GM12878 (cell line): ENCODE data around the gene INO80C. TPM values are rescaled to one million over a fixed set of nuclear protein-coding genes. Genes with fewer than 3 reads are reported as not detected.

Experiments
- ATAC-seq: fragments of 200-7000 bp; cut with Tn5 transposase; 3 replicates; pipeline ENCODE4 v1.9.1; 2020; ENCODE audit warnings: mild to moderate bottlenecking, moderate library complexity
- BruUV-seq: library from RNA; stranded (reverse); fragments of 400-500 nt; replicated peaks from 2 replicates; lab custom pipeline; 2021; lab: Mats Ljungman, UMichigan
- CTCF ChIA-PET: fragments of 300-600 bp; sonication (Branson Sonifier 250); formaldehyde crosslinking; extraction: SDS; loops from one replicate; lab custom pipeline; 2021; ENCODE audit warnings: inconsistent platforms; lab: Yijun Ruan, JAX
- POLR2A ChIA-PET: fragments of 350-600 bp; formaldehyde crosslinking; extraction: SDS; loops from one replicate; lab custom pipeline; 2021; ENCODE audit warnings: inconsistent platforms; lab: Charles Lee
- RAD21 ChIA-PET: fragments of 300-600 bp; sonication (Branson Sonifier 250); formaldehyde crosslinking; loops from one replicate; lab custom pipeline; 2023; ENCODE audit warnings: antibody characterized with exemption; ENCODE audit not compliant: unreplicated experiment; lab: Charles Lee
- SMC1A ChIA-PET: fragments of 300-600 bp; sonication (Branson Sonifier 250); formaldehyde crosslinking; loops from one replicate; lab custom pipeline; 2023; ENCODE audit not compliant: unreplicated experiment, uncharacterized antibody; lab: Charles Lee
- DNase-seq: peaks from one replicate; pipeline ENCODE4 v3.0.0-alpha.2; 2011; ENCODE audit warnings: low read depth, low spot score
- FAIRE-seq: peaks from 3 replicates; lab custom pipeline; 2011; peaks lifted over from hg19 to GRCh38; lab: Jason Lieb, UNC
- H2AFZ ChIP-seq: 2 replicates; pipeline ENCODE4 v1.6.0; 2011; ENCODE audit warnings: low read depth, low read length, control low read depth; ENCODE audit not compliant: control insufficient read depth
- H3K27ac ChIP-seq: 2 replicates; pipeline ENCODE4 v1.5.1; 2011; ENCODE audit warnings: control low read depth; ENCODE audit not compliant: control insufficient read depth, insufficient read depth
- H3K27me3 ChIP-seq, 2 experiments: replicated peaks in 1 of 2; 2 replicates each; pipeline versions ENCODE4 v1.6.0 to v1.6.1; 2011; ENCODE audit warnings: low read length in 1 of 2; ENCODE audit not compliant: control insufficient read depth in 2 of 2, insufficient read depth in 2 of 2
- H3K36me3 ChIP-seq, 2 experiments: 2 replicates each; pipeline ENCODE4 v1.5.1; 2011; ENCODE audit warnings: low read length in 1 of 2; ENCODE audit not compliant: control insufficient read depth in 2 of 2, insufficient read depth in 2 of 2
- H3K4me1 ChIP-seq: 2 replicates; pipeline ENCODE4 v1.6.1; 2011; ENCODE audit warnings: mild to moderate bottlenecking, low read length, moderate library complexity, mixed read lengths; ENCODE audit not compliant: control insufficient read depth, insufficient read depth
- H3K4me2 ChIP-seq: 2 replicates; pipeline ENCODE4 v1.6.0; 2011; ENCODE audit warnings: control low read depth; ENCODE audit not compliant: control insufficient read depth, insufficient read depth
- H3K4me3 ChIP-seq: fragments of 200-600 bp; sonication (generic); 2 replicates; pipeline ENCODE4 v1.5.1; 2016
- H3K79me2 ChIP-seq: 2 replicates; pipeline ENCODE4 v1.6.0; 2011; ENCODE audit warnings: low read length; ENCODE audit not compliant: control insufficient read depth, insufficient read depth
- H3K9ac ChIP-seq: 2 replicates; pipeline ENCODE4 v1.8.0; 2011; ENCODE audit warnings: low read length, control low read depth, mixed read lengths; ENCODE audit not compliant: control insufficient read depth, insufficient read depth
- H3K9me3 ChIP-seq: replicated peaks from 3 replicates; pipeline ENCODE4 v1.5.1; 2011; ENCODE audit warnings: mild to moderate bottlenecking, low read length; ENCODE audit not compliant: control insufficient read depth, insufficient read depth
- H4K20me1 ChIP-seq: 2 replicates; pipeline ENCODE4 v1.6.0; 2011; ENCODE audit not compliant: control insufficient read depth, insufficient read depth
- BCL11A ChIP-seq: IDR thresholded peaks from 2 replicates; pipeline ENCODE4 v1.6.1; 2011; ENCODE audit warnings: low read depth, low read length
- CBFB ChIP-seq: IDR thresholded peaks from 2 replicates; pipeline ENCODE4 v1.6.1; 2016; ENCODE audit warnings: antibody characterized with exemption, low read depth
- CREB1 ChIP-seq: IDR thresholded peaks from 2 replicates; pipeline ENCODE4 v1.6.1; 2012; ENCODE audit warnings: low read depth, mild to moderate bottlenecking, inconsistent platforms
- ESRRA ChIP-seq: IDR thresholded peaks from 2 replicates; pipeline ENCODE4 v1.6.1; 2012; ENCODE audit warnings: mild to moderate bottlenecking, low read length, improper control_type of control experiment
- EZH2 ChIP-seq: IDR thresholded peaks from 2 replicates; pipeline ENCODE4 v1.6.1; 2012; ENCODE audit warnings: low read depth, mild to moderate bottlenecking, control low read depth, inconsistent platforms, low read length, borderline replicate concordance; ENCODE audit not compliant: control insufficient read depth
- JUNB ChIP-seq: IDR thresholded peaks from 2 replicates; pipeline ENCODE4 v1.6.1; 2016; ENCODE audit warnings: antibody characterized with exemption, mild to moderate bottlenecking
- MEF2A ChIP-seq: IDR thresholded peaks from 2 replicates; pipeline ENCODE4 v1.6.1; 2011; ENCODE audit warnings: low read depth, mild to moderate bottlenecking, low read length, moderate library complexity; ENCODE audit not compliant: insufficient read depth
- MXI1 ChIP-seq: fragments of 150-350 bp; IDR thresholded peaks from 2 replicates; pipeline ENCODE4 v1.6.1; 2011; ENCODE audit warnings: low read depth, mild to moderate bottlenecking, inconsistent platforms, low read length, improper control_type of control experiment
- SREBF1 ChIP-seq: IDR thresholded peaks from 2 replicates; pipeline ENCODE4 v1.6.1; 2012; ENCODE audit warnings: mild to moderate bottlenecking, low read length
- TBL1XR1 ChIP-seq: IDR thresholded peaks from 2 replicates; pipeline ENCODE4 v1.6.1; 2012; ENCODE audit warnings: low read depth, low read length, improper control_type of control experiment
- ZNF24 ChIP-seq: fragments of 450-650 bp; IDR thresholded peaks from 2 replicates; pipeline ENCODE4 v1.6.1; 2017; ENCODE audit warnings: antibody characterized with exemption, mild to moderate bottlenecking
- ZSCAN29 ChIP-seq: fragments of 450-650 bp; IDR thresholded peaks from 2 replicates; pipeline ENCODE4 v1.6.1; 2017; ENCODE audit warnings: mild to moderate bottlenecking, moderate library complexity
- ZZZ3 ChIP-seq: IDR thresholded peaks from 2 replicates; pipeline ENCODE4 v1.6.1; 2011; ENCODE audit warnings: low read depth; ENCODE audit not compliant: control insufficient read depth, insufficient read length
- WGBS: methylation state at CpG from one replicate; pipeline ENCODE4 v1.1.6; 2016; ENCODE audit warnings: low lambda C conversion rate; ENCODE audit not compliant: insufficient replicate concordance, insufficient coverage; ENCODE audit errors: missing lambda C conversion rate; 5-methylcytosine and 5-hydroxymethylcytosine counted together
- in situ Hi-C: fragments of 300-500 bp; cut with MboI; formaldehyde crosslinking; loops from 9 replicates; pipeline ENCODE4 v1.14.3; 2018; ENCODE audit warnings: mixed read lengths
- intact Hi-C: fragments of 100-400 bp; cut with micrococcal nuclease; formaldehyde crosslinking; loops from one replicate; pipeline ENCODE4 v1.14.2; 2022; ENCODE audit not compliant: unreplicated experiment
- polyA plus RNA-seq, 11 experiments: library from polyadenylated mRNA; depleted of rRNA in 4 of 11; unstranded in 6 of 11; stranded (reverse) in 5 of 11; fragments of >200 nt; fragmentation: Nextera tagmentation in 4 of 11; fragmentation: Illumina TruSeq in 1 of 11; extraction: Ambion mirVana in 4 of 11; extraction: Trizol in 1 of 11; gene quantifications; 1 replicate in 1 of 11; 2 replicates in 10 of 11; pipeline versions ENCODE4 v1.2.1 to v1.2.3, GENCODE V29; 2011 to 2016; ENCODE audit warnings: inconsistent platforms in 2 of 11, missing spikeins in 2 of 11, low read depth in 1 of 11
- total RNA-seq, 4 experiments: library from RNA; depleted of rRNA in 3 of 4; stranded (reverse); fragments of >200 nt in 3 of 4; fragmentation: Illumina TruSeq in 1 of 4; extraction: Trizol in 1 of 4; gene quantifications; 2 replicates each; pipeline versions ENCODE4 v1.2.1 to v1.2.3, GENCODE V29; 2013 to 2021
- TF ChIP-seq, protein P1 (sequence below): fragments of 450-650 bp; IDR thresholded peaks from 2 replicates; pipeline ENCODE4 v1.6.1; 2017; ENCODE audit warnings: low read depth, mild to moderate bottlenecking, moderate library complexity

The INO80C gene
- total and polyA plus RNA-seq, 10 of the 15 experiments (the other 5 are each of a cell fraction or from before 2014, with no cell fraction given): 9.9 to 43.2 (median 30.1) TPM

- ChIA-PET SMC1A (interaction anchor here (1.0 to 1.8 kb wide), 8 partner anchors 10 to 43 kb away, joined by 3 to 5 read pairs (median 3); no protein-coding TSS in a partner anchor), RAD21 (interaction anchor here (1.1 kb wide), 1 partner anchor 21 kb away, joined by 3 read pairs; no protein-coding TSS in a partner anchor), POLR2A (no interaction called here), CTCF (no interaction called here)
- 49% methylated on average over 3 of the region's 3 CpGs for WGBS
- no peak overlapping the region for H3K4me2 ChIP-seq
- no peak overlapping the region for H3K4me3 ChIP-seq
- H2AFZ ChIP-seq: no peak overlapping the region
- no peak for TF ChIP-seq TBL1XR1
- no peak for TF ChIP-seq ZSCAN29
- TF ChIP-seq JUNB: peak; percentile 14; the same call in 1 of the 2 replicates
- no peaks in the 10 kb centered on the region for H3K79me2 ChIP-seq
- in situ Hi-C loops: no loop called here
- DNase-seq (no peak), FAIRE-seq (no peak), ATAC-seq (no peak)
- H3K4me1 ChIP-seq: peaks cover 12% of the 10 kb centered on the region
- H3K36me3 ChIP-seq: no peaks in the 10 kb centered on the region
- intact Hi-C loops: no loop called here
- no peaks in the 10 kb centered on the region for H3K27me3 ChIP-seq
- BruUV-seq: no TSS peak
- no peak overlapping the region for H3K27ac ChIP-seq
- no peak overlapping the region for H3K9ac ChIP-seq
- H3K9me3 ChIP-seq: no peaks in the 10 kb centered on the region
- no peaks in the 10 kb centered on the region for H4K20me1 ChIP-seq
These were observed 40.5 kb downstream of the INO80C start for GRCh38 chr18:35457140-35457704.

DNA sequence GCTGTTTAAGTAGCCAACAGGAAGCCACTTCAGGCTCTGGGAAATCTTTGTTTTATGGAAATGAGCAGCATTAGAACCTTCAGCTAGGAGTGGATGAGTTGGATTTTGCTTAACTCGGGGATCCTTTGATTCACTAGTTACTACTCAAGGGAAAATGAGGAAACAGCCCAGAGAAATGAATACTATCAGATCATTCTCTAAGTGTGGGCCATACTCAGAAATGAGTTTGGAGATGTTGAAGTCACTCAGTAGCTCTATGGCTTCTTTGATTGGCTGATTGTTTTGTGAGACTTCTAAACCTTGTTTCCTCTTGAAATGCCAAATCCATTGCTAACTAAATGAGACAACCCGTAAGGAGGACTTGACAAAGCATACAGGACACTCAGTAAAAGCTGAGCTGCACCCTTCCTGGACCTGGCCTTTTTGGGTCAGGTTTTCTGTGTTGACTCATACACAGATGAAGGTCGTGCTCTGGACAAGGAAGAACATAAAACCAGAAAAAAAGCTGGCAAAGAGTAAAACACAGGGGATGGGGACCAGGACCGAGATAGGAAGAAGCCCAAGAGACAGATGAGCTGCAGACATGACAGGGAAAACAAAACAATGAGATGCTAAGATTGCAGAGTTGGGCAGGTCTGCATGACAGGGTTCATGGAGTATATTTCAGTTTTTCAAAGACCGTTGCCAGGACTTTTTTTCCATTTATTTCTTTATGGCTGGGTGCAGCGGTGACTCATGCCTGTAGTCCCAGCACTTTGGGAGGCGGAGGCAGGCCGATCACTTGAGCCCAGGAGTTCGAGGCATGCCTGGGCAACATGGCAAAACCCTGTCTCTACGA, 41.6 kb downstream of the INO80C start:
- BruUV-seq: no TSS peak
- Histone ChIP-seq H3K4me3 (no peak overlapping the region), H3K4me2 (no peak overlapping the region), H3K79me2 (no peaks in the 10 kb centered on the region), H3K27me3 (no peaks in the 10 kb centered on the region), H3K4me1 (peaks cover 12% of the 10 kb centered on the region), H3K9ac (no peak overlapping the region), H2AFZ (no peak overlapping the region), H3K9me3 (no peaks in the 10 kb centered on the region), H3K36me3 (no peaks in the 10 kb centered on the region), H3K27ac (no peak overlapping the region), H4K20me1 (no peaks in the 10 kb centered on the region)
- in situ Hi-C loops: no loop called here
- ChIA-PET SMC1A (interaction anchor here (1.2 to 1.8 kb wide), 7 partner anchors 8 to 42 kb away, joined by 3 to 5 read pairs (median 3); no protein-coding TSS in a partner anchor), POLR2A (no interaction called here), CTCF (interaction anchor here (1.1 kb wide), 2 partner anchors 17 to 101 kb away, joined by 3 read pairs; no protein-coding TSS in a partner anchor), RAD21 (interaction anchor here (0.7 to 1.1 kb wide), 2 partner anchors 23 to 56 kb away, joined by 3 to 4 read pairs; no protein-coding TSS in a partner anchor)
- 83% methylated on average over 10 of the region's 10 CpGs for WGBS
- no peak for FAIRE-seq
- ATAC-seq: no peak
- no peak for DNase-seq
- intact Hi-C loops: no loop called here
- TF ChIP-seq SREBF1: no peak
- TF ChIP-seq, protein P1, sequence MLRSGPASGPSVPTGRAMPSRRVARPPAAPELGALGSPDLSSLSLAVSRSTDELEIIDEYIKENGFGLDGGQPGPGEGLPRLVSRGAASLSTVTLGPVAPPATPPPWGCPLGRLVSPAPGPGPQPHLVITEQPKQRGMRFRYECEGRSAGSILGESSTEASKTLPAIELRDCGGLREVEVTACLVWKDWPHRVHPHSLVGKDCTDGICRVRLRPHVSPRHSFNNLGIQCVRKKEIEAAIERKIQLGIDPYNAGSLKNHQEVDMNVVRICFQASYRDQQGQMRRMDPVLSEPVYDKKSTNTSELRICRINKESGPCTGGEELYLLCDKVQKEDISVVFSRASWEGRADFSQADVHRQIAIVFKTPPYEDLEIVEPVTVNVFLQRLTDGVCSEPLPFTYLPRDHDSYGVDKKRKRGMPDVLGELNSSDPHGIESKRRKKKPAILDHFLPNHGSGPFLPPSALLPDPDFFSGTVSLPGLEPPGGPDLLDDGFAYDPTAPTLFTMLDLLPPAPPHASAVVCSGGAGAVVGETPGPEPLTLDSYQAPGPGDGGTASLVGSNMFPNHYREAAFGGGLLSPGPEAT: no peak
- TF ChIP-seq ZZZ3: no peak
- TF ChIP-seq EZH2: no peak
- no peak for TF ChIP-seq ZNF24
- TF ChIP-seq MXI1: no peak
- no peak for TF ChIP-seq MEF2A
- TF ChIP-seq ESRRA: no peak
- TF ChIP-seq CREB1: no peak
- TF ChIP-seq CBFB: no peak
- no peak for TF ChIP-seq BCL11A
